PC-9 (cell line): ENCODE data around the gene ALG12. TPM values are rescaled to one million over a fixed set of nuclear protein-coding genes. Genes with fewer than 3 reads are reported as not detected.

Experiments used
- BruUV-seq: library from RNA; stranded (reverse); fragments of 400-500 nt; replicated peaks from 2 replicates; lab custom pipeline; 2021; lab: Mats Ljungman, UMichigan
- CTCF ChIA-PET: fragments of 300-600 bp; sonication (Branson Sonifier 250); formaldehyde crosslinking; loops from one replicate; lab custom pipeline; 2022; ENCODE audit warnings: antibody characterized with exemption; lab: Charles Lee
- POLR2A ChIA-PET: fragments of 300-600 bp; sonication (Branson Sonifier 250); formaldehyde crosslinking; loops from one replicate; lab custom pipeline; 2022; ENCODE audit warnings: antibody characterized with exemption; ENCODE audit not compliant: unreplicated experiment; lab: Charles Lee
- DNase-seq, 2 experiments: peaks; one replicate each; pipeline versions ENCODE4 v3.0.0 to v3.0.0-alpha.2; 2015 to 2022; ENCODE audit warnings: mixed read lengths in 1 of 2
- H2AFZ ChIP-seq: fragments of 200-600 bp; sonication (generic); 2 replicates; pipeline ENCODE4 v1.8.1; 2017; ENCODE audit warnings: antibody characterized with exemption
- H3F3A ChIP-seq: fragments of 200-600 bp; sonication (generic); 2 replicates; pipeline ENCODE4 v1.8.1; 2017; ENCODE audit warnings: antibody characterized with exemption, mild to moderate bottlenecking, low read depth; ENCODE audit not compliant: insufficient read depth
- H3K27ac ChIP-seq: fragments of 200-600 bp; sonication (generic); 2 replicates; pipeline ENCODE4 v1.6.1; 2016; ENCODE audit warnings: mixed run types
- H3K27me3 ChIP-seq: fragments of 200-600 bp; sonication (generic); 2 replicates; pipeline ENCODE4 v1.6.1; 2016; ENCODE audit warnings: low read depth, mixed run types; ENCODE audit not compliant: insufficient read depth
- H3K36me3 ChIP-seq: fragments of 200-600 bp; sonication (generic); 2 replicates; pipeline ENCODE4 v1.6.1; 2016; ENCODE audit warnings: low read depth, mixed run types
- H3K4me1 ChIP-seq: fragments of 200-600 bp; sonication (generic); replicated peaks from 2 replicates; pipeline ENCODE4 v1.6.1; 2016; ENCODE audit warnings: mixed run types; ENCODE audit not compliant: insufficient read depth
- H3K4me2 ChIP-seq: fragments of 200-600 bp; sonication (generic); 2 replicates; pipeline ENCODE4 v1.6.1; 2017; ENCODE audit warnings: mixed run types
- H3K4me3 ChIP-seq: fragments of 200-600 bp; sonication (generic); 2 replicates; pipeline ENCODE4 v1.6.1; 2016; ENCODE audit warnings: mixed run types
- H3K79me2 ChIP-seq: fragments of 200-600 bp; sonication (generic); 2 replicates; pipeline ENCODE4 v1.6.1; 2017; ENCODE audit warnings: low read depth, mixed run types
- H3K9me2 ChIP-seq: fragments of 200-600 bp; sonication (generic); 2 replicates; pipeline ENCODE4 v1.8.1; 2017; ENCODE audit warnings: mild to moderate bottlenecking; ENCODE audit not compliant: insufficient read depth
- H3K9me3 ChIP-seq: fragments of 200-600 bp; sonication (generic); 2 replicates; pipeline ENCODE4 v1.8.1; 2016; ENCODE audit warnings: low read depth; ENCODE audit not compliant: insufficient read depth
- H4K20me1 ChIP-seq: fragments of 200-600 bp; sonication (generic); 2 replicates; pipeline ENCODE4 v1.8.1; 2017; ENCODE audit not compliant: insufficient read depth
- CTCF ChIP-seq: fragments of 200-600 bp; sonication (generic); conservative IDR thresholded peaks from 2 replicates; pipeline ENCODE4 v1.6.1; 2017; ENCODE audit warnings: mixed run types, antibody characterized with exemption, mild to moderate bottlenecking, moderate library complexity
- EZH2 ChIP-seq: fragments of 200-600 bp; sonication (generic); IDR thresholded peaks from 2 replicates; pipeline ENCODE4 v1.8.0; 2017; ENCODE audit warnings: antibody characterized with exemption, low read depth
- intact Hi-C: fragments of 100-400 bp; cut with micrococcal nuclease; formaldehyde crosslinking; loops from one replicate; pipeline ENCODE4 v1.10.0; 2022; ENCODE audit not compliant: unreplicated experiment
- total RNA-seq: library from RNA; stranded (reverse); gene quantifications from 2 replicates; pipeline ENCODE4 v1.2.3, GENCODE V29; 2021

The ALG12 gene
- total RNA-seq, 1 experiment from 2014 or later = 16.8 TPM

- Histone ChIP-seq H2AFZ (no peak overlapping the region), H3K27ac (no peak overlapping the region), H3K27me3 (no peaks in the 10 kb centered on the region), H3K79me2 (0 out of 2 replicates have a peak, but pooled peaks cover 4% of the 10 kb centered on the region), H3F3A (peaks cover 24% of the 10 kb centered on the region), H3K4me1 (peaks cover 43% of the 10 kb centered on the region), H3K9me3 (no peaks in the 10 kb centered on the region), H4K20me1 (no peaks in the 10 kb centered on the region), H3K4me2 (no peak overlapping the region), H3K9me2 (no peaks in the 10 kb centered on the region), H3K4me3 (no peak overlapping the region), H3K36me3 (no peaks in the 10 kb centered on the region)
- no TSS peak for BruUV-seq
- intact Hi-C loops = no loop called here
- ChIA-PET POLR2A (interaction anchor here (0.6 kb wide), 1 partner anchor 24 kb away, joined by 4 read pairs; no protein-coding TSS in a partner anchor), CTCF (interaction anchor here (1.1 kb wide), 1 partner anchor 76 kb away, joined by 4 read pairs; no protein-coding TSS in a partner anchor)
- no peak for DNase-seq
- TF ChIP-seq CTCF (no peak), EZH2 (no peak)
Measured at GRCh38 chr22:49954354-49954753, 36.1 kb upstream of the ALG12 start.

DNA sequence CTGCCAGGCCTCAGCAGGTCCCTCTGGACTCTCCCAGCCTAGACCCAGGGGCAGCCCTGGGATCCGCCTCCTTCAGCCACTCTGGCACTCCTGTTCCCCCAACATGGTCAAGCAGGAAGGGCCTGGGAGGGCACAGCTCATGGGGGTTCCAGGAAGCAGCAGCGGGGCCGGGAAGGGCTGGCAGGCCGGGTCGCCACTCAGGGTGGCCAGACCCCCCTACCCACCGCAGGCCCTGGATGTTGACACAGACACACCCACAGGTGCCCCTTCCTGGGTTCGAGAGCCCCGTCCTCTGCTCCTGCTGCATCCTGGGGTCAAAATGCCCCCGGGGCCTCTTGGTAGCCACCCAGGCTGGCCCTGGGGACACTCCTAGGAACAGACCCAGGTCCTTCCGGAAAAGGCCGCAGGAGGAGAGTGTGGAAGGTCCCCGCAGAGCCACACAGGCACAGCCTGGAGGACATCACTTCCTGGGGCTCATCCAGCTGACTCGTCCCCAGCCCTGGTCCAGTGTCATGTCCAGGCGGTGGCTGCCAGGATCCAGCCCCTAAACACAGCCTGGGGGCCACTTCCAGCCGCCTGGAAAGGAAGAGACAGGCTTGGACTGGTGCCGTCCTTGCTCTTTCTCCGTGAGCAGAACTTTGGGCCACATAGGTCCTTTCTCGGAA, 35.6 kb upstream of the ALG12 start:
- peaks cover 22% of the 10 kb centered on the region for H3F3A ChIP-seq
- no peak overlapping the region for H3K4me3 ChIP-seq
- peaks cover 43% of the 10 kb centered on the region for H3K4me1 ChIP-seq
- no peaks in the 10 kb centered on the region for H3K36me3 ChIP-seq
- no peak for TF ChIP-seq EZH2
- TF ChIP-seq CTCF = no peak
- H3K27me3 ChIP-seq = no peaks in the 10 kb centered on the region
- H3K27ac ChIP-seq = no peak overlapping the region
- ChIA-PET POLR2A (no interaction called here), CTCF (interaction anchor here (0.6 to 1.1 kb wide), 2 partner anchors 77 to 190 kb away, joined by 4 to 5 read pairs; no protein-coding TSS in a partner anchor)
- DNase-seq = no peak
- no peaks in the 10 kb centered on the region for H4K20me1 ChIP-seq
- intact Hi-C loops = no loop called here
- BruUV-seq = no TSS peak
- no peaks in the 10 kb centered on the region for H3K79me2 ChIP-seq
- no peak overlapping the region for H2AFZ ChIP-seq
- no peaks in the 10 kb centered on the region for H3K9me2 ChIP-seq
- no peak overlapping the region for H3K4me2 ChIP-seq
- H3K9me3 ChIP-seq = no peaks in the 10 kb centered on the region

GRCh38 chr22:49953027-49953679, 34.9 kb upstream of the ALG12 start:
- ChIA-PET CTCF (interaction anchor here (0.5 to 1.1 kb wide), 3 partner anchors 14 to 191 kb away, joined by 3 to 5 read pairs (median 4); no protein-coding TSS in a partner anchor), POLR2A (no interaction called here)
- H4K20me1 ChIP-seq = no peaks in the 10 kb centered on the region
- H3K9me2 ChIP-seq = no peaks in the 10 kb centered on the region
- no peak overlapping the region for H3K27ac ChIP-seq
- no peaks in the 10 kb centered on the region for H3K36me3 ChIP-seq
- peak in 1 of 2 experiments; percentile 68 for DNase-seq
- H2AFZ ChIP-seq = no peak overlapping the region
- H3K9me3 ChIP-seq = no peaks in the 10 kb centered on the region
- H3F3A ChIP-seq = peaks cover 22% of the 10 kb centered on the region
- TF ChIP-seq EZH2 = no peak
- TF ChIP-seq CTCF = no peak
- no peak overlapping the region for H3K4me3 ChIP-seq
- no peaks in the 10 kb centered on the region for H3K79me2 ChIP-seq
- H3K4me1 ChIP-seq = peaks cover 43% of the 10 kb centered on the region
- intact Hi-C loops = no loop called here
- BruUV-seq = no TSS peak
- no peak overlapping the region for H3K4me2 ChIP-seq
- H3K27me3 ChIP-seq = no peaks in the 10 kb centered on the region
